Right kidney (tissue), 1 donor: ENCODE measurements around the gene SEMA3G.

Source experiments
- DNase-seq: peaks from one replicate; pipeline ENCODE4 v3.0.0-alpha.2; 2016

Gene SEMA3G

GRCh38 chr3:52454250-52454937, 9.5 kb upstream of the SEMA3G start:
- DNase-seq = no peak

- no peak for DNase-seq
Measured at GRCh38 chr3:52453496-52454249, 8.8 kb upstream of the SEMA3G start, which contains the start of gene TNNC1. TNNC1 (minus strand) TSS chr3:52454041; CDS start chr3:52454015, 26 bp downstream.

GRCh38 chr3:52452570-52453221, 7.8 kb upstream of the SEMA3G start:
- DNase-seq = no peak

GRCh38 chr3:52452126-52452525, 7.2 kb upstream of the SEMA3G start:
- DNase-seq = no peak

- DNase-seq = no peak
Measured at GRCh38 chr3:52451237-52452083, 6.6 kb upstream of the SEMA3G start.

- no peak for DNase-seq
Measured at GRCh38 chr3:52450489-52451236, 5.8 kb upstream of the SEMA3G start.

- DNase-seq = no peak
Measured at GRCh38 chr3:52447512-52448355, 2.8 kb upstream of the SEMA3G start.

- peak; percentile 61 for DNase-seq
Measured at GRCh38 chr3:52446631-52447511, 2.0 kb upstream of the SEMA3G start.

- no peak for DNase-seq
Measured at GRCh38 chr3:52446042-52446441, 1.1 kb upstream of the SEMA3G start.

GRCh38 chr3:52443791-52444687, 864 bp downstream of the SEMA3G start:
- no peak for DNase-seq

- DNase-seq = no peak
Measured at GRCh38 chr3:52443268-52443610, 1.7 kb downstream of the SEMA3G start.

GRCh38 chr3:52442409-52443267, 2.3 kb downstream of the SEMA3G start:
- DNase-seq = no peak

- DNase-seq = no peak
Measured at GRCh38 chr3:52441772-52442332, 3.1 kb downstream of the SEMA3G start.

GRCh38 chr3:52441091-52441771, 3.7 kb downstream of the SEMA3G start:
- DNase-seq = no peak

GRCh38 chr3:52440671-52441070, 4.2 kb downstream of the SEMA3G start:
- no peak for DNase-seq

- DNase-seq = no peak
Measured at GRCh38 chr3:52440249-52440551, 4.7 kb downstream of the SEMA3G start.
